ENCODE measurements around the gene IL10RA. TPM values are rescaled to one million over a fixed set of nuclear protein-coding genes. Genes with fewer than 3 reads are reported as not detected.
"Not testable (repeated sequence)": the region's sequence is repeated elsewhere in the genome, so short reads cannot be mapped to it uniquely, and the experiment has no call there.

Gene IL10RA
- total RNA-seq, 1 donor: not detected

DNA sequence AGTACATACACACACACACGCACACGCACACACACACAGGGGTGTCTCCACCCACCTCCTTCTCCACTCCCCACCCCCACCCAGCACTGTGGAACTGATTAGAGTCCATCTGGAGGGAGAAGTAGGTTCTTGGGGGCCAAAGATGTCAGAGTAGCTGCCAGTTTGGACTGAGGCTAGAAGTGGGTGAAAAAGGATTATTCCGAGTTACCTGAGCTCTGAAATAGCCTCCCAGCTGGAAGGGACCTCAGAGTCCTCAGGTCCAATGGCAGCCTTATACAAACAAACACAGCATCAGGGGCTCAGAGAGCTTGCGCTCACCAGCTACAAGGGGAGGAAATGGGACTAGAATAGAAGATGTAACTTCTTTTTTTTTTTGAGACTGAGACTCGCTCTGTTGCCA lies 20.8 kb downstream of the IL10RA start:
- H3K4me3 ChIP-seq (ENCODE audit: low read depth, low read length): no peak overlapping the region
- DNase-seq (ENCODE audit: low read depth): no peak
- TF ChIP-seq, protein P1, sequence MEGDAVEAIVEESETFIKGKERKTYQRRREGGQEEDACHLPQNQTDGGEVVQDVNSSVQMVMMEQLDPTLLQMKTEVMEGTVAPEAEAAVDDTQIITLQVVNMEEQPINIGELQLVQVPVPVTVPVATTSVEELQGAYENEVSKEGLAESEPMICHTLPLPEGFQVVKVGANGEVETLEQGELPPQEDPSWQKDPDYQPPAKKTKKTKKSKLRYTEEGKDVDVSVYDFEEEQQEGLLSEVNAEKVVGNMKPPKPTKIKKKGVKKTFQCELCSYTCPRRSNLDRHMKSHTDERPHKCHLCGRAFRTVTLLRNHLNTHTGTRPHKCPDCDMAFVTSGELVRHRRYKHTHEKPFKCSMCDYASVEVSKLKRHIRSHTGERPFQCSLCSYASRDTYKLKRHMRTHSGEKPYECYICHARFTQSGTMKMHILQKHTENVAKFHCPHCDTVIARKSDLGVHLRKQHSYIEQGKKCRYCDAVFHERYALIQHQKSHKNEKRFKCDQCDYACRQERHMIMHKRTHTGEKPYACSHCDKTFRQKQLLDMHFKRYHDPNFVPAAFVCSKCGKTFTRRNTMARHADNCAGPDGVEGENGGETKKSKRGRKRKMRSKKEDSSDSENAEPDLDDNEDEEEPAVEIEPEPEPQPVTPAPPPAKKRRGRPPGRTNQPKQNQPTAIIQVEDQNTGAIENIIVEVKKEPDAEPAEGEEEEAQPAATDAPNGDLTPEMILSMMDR (IDR thresholded peaks at IDR 0.05; ENCODE audit: insufficient read depth, low read length): no peak

DNA sequence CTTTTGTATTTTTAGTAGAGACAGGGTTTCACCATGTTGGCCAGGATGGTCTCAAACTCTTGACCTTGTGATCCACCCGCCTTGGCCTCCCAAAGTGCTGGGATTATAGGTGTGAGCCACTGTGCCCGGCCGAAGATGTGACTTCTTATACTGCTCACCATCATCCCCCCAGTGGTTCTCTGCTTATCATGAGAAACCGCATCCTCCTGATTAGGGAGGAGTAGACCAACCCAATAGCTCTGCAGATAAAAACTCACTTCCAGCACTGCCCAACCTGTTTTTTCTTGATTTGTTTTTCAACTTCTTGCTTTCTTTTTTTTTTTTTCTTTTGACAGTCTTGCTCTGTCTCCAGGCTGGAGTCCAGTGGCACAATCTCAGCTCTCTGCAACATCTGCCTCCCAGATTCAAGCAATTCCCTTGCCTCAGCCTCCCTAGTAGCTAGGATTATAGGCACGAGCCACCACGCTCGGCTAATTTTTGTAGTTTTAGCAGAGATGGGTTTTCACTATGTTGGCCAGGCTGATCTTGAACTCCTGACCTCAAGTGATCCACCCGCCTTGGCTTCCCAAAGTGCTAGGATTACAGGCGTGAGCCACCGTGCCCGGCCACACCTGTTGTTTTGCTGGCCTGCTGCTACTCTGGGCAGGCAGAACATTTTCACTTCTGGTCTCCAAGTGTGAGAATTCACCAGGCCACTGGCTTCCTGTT lies 21.5 kb downstream of the IL10RA start:
- DNase-seq (ENCODE audit: low read depth); H3K4me3 ChIP-seq (ENCODE audit: low read depth, low read length): not testable (repeated sequence)

DNA sequence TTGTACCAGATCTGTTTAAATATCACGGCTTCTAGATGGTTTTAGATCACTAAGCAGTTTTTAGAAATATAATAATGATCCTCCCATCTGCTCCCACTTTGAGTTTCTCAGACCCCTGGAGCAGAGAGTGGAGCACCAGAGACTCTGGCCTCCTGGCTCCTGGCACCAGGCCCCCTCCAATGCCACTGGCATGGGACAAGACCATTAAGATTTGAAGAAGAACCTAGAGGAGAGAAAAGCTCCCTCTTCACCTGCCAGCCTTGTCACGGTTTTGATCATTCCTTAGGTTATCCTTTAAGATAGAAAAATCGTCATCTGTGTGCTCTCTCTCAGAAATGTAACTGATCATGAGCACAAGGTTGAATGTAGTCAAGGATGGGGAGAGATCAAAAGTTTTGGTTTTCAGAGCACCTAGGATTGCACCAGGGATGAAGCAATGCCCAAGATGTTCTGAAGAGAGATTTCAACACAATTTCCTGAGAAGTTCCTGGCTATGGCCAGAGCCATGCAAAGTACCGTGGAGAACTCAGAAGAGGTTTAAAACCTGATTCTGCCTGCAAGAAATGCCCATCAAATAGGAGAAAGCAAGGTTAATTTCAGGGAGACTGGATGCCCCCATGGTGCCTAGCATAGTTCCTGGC lies 22.2 kb downstream of the IL10RA start:
- no peak overlapping the region for H3K4me3 ChIP-seq (ENCODE audit: low read depth, low read length)
- no peak for DNase-seq (ENCODE audit: low read depth)
- TF ChIP-seq, protein P1 (IDR thresholded peaks at IDR 0.05; ENCODE audit: insufficient read depth, low read length): no peak

DNA sequence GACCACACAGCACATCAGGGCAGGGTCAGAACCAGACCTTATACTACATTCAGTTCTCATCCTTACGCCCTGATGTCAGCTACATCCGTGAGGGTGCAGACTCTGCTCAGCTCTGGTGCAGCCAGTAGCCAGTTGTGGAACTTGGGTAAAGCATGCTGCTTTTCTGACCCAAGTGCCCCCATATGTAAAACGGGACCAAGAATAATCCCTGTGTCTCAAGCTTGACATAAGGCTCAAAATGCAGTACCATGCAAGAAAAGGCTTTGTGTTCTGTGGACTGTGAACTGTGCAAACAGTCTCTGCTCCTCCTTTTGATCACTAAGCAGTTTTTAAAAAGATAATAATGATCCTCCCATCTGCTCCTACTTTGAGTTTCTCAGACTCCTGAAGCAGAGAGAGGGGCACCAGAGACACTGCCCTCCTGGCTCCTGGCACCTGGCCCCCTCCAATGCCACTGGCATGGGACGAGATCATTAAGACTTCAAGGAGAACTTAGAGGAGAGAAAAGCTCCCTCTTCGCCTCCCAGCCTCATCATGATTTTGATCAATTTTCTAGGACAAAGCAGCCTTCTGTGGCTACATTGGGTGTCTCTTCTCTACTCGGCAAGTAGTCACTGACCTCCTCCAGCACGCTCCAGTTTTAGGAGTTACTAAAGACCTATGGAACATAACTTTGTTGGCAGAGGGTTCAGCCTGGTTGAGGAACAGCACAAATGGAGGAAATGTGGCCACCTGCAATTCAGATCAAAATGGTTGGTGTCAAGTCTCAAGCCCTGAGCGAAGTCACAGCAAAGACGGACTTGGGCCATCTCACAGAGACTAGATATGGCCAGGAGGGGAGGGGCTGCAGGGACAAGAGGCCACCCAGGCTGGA lies 23.9 kb downstream of the IL10RA start:
- no peak for DNase-seq (ENCODE audit: low read depth)
- TF ChIP-seq, protein P1 (IDR thresholded peaks at IDR 0.05; ENCODE audit: insufficient read depth, low read length): no peak
- H3K4me3 ChIP-seq (ENCODE audit: low read depth, low read length): no peak overlapping the region

DNA sequence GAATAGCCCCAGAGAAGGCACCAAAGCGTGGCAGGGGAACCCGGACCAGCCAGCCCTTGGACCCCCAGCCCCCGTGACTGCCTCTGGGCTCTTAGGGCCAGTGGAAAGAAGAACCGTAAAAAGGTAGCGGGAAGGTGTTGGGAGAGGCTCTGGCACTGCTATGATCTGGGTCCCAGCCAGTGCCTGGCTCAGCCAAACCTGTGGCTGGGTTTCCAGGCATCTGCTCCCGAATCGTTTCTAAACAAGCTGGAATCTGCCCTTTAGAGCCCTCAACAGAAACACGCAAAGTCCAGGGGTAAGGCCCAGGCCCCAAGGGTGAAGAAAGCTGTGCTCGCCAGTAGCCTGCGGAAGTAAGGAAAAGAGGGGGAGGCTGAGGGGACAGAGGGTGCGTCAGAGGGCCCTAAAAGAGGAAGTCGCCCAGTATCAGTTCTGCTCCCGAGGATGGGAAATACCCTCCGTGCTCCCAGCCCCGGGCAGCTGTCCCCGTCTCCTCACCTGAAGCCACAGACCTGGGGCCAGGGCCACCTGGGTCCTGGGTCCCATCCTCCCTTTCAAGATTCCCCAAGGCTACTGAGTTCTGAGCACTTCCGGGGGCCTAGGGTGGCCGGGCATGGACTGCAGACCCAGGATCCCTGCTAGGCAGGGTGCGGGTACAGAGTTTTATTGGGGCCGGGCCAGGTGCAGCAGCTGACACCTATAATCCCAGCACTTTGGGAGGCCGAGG lies 24.7 kb downstream of the IL10RA start:
- DNase-seq (ENCODE audit: low read depth): no peak

DNA sequence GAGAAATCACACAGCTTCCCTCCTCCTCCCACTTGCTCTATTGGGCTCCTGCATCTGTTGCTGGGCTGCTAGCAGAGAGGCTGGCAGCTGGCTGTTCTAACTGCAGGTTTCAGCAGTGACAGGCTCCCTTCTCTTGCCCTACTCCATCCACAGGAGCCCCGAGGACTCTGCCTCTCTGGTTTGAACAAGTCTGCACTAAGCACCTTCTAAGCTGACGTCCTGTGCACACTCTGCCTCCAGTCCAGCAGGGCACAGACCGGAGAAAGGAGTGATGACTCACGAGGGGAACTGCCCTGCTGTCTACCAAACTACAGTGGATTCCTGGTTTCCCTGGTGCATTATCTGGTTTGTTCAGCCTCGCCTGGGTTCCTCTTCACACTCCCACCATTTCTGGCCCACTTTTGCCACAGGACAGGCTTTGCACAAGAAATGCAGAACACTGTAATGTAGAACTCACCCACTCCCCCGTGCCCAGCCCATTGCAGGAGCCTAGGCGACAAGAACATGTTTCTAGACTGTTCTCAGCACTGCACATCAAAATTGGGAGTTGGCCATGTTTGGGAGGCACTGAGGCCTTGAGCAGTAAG lies 26.0 kb downstream of the IL10RA start:
- TF ChIP-seq, protein P1 (IDR thresholded peaks at IDR 0.05; ENCODE audit: insufficient read depth, low read length): no peak
- no peak overlapping the region for H3K4me3 ChIP-seq (ENCODE audit: low read depth, low read length)
- no peak for DNase-seq (ENCODE audit: low read depth)

More for the DNA sequence above, 24.7 kb downstream of the IL10RA start:
- no peak overlapping the region for H3K4me3 ChIP-seq (ENCODE audit: low read depth, low read length)
- TF ChIP-seq, protein P1 (IDR thresholded peaks at IDR 0.05; ENCODE audit: insufficient read depth, low read length): no peak

Data from fibroblast of the aortic adventitia (primary cell).